ENCODE results near the gene ARMC9.
"Not testable (repeated sequence)": the region's sequence is repeated elsewhere in the genome, so short reads cannot be mapped to it uniquely, and the experiment has no call there.

ARMC9 gene

DNA sequence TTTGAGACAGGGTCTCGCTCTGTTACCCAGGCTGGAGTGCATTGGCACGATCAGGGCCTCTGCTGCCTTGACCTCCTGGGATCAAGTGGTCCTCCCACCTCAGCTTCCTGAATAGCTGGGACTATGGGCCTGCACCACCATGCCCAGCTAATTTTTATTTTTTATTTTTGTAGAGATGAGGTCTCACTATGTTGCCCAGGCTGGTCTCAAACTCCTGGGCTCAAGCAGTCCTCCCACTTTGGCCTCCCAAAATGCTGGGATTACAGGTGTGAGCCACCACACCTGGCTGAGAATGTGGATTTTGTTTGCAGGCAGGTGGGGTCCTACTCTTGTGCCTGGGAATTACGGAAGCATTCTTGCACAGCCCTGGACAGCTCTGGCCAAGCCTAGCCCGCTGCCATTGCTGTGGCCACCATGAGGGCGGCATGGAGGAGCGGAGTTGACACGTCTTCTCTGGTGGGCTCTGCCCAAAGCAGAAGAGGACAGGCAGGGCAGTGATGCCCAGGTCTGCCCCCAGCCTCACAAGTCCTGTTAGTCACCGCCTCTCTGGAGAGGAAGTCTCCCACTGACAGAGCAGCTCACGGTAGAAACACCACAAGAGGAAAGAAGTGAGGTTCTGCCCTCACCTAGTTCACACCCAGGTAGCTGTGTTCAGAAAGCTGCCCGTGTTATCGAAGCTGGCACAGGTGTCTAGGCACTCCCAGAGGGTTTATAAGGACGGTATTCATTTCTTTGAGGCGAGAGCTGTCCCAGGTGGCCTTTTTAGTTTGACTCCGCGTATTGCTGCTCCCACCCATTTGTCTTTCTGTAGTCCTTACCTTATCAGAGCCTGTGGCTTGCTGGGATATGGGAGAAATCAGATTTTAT is 46.2 kb downstream of the ARMC9 start:
- DNase-seq, result no peak

DNA sequence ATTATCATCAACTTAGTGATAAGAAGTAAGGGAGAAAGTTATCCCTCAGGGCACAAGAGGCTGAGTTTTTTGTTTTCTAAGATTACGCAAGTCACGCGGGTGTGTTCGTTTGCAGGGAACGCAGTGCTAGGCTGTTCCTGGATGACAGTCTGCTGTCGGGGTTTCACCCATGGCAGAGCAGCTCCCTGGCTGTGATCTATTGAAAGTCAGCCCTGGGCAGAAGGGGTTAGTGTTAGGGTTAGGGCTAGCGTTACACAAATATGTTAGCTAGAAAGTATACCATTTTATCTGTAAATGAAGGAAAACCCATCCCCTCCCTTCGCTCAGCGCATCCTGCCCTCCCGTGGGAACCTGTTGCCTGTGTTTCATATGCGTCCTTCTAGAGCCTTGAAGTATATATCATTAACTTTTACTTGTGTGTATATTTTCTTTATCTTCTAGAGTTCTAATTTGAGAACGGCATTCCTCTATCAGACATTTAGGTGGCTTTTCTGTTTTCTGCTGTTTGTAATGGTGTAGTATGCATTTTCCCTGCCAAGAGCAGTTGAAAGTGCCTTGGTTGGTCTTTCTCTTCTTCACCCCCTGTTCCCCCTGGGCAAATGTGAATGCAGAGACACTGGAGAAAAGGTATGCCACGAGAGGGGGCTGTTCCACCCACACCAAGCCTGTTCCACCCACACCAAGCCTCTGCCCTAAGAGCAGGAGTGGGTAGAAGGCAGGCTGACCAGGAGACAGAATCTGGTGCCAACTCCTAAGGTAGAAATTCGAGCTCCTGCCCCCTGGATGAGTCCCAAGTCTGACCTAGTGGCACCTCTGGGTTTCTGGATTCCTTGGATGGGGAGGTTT is 47.0 kb downstream of the ARMC9 start:
- no peak for DNase-seq

DNA sequence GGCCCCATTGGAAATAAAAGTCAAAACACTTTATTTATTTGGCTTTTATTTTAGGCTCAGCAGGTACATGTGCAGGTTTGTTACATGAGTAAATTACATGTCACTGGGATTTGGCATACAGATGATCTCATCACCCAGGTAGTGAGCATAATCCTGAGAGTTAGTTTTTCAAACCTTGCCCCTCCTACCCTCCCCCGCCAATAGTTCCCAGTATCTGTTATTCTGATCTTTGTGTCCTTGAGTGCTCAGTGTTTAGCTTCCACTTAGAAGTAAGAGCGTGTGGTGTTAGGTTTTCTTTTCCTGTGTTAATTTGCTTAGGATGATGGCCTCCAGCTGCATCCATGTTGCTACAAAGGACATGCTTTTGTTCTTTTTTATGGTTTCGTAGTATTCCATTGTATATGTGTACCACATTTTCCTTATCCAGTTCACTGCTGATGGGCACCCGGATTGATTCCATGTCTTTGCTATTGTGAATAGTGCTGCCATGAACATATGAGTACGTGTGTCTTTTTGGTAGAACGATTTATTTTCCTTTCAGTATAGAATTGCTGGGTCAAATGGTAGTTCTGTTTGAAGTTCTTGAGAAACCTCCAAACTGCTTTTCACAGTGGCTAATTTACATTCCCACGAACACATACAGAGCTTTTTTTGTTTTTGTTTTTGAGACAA is 47.9 kb downstream of the ARMC9 start:
- no peak for DNase-seq

DNA sequence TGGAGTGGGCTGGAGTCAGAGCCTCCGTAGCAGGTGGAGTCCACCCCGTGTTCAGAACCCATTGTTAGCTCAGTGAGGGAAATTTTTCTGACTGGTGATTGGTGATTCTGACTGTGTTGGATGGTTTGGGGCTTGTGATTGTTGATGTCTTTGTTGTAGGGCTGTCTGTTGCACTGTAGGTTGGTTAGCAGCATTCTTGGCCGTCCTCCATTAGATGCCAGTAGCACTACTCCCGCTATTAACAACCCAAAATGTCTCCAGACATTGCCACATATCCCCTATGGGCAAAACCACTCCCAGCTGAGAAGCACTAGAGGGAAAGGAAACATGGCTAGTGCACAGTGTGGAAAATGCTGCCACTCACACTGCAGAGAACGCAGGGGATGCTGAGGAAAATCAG is 51.7 kb downstream of the ARMC9 start:
- no peak for DNase-seq

DNA sequence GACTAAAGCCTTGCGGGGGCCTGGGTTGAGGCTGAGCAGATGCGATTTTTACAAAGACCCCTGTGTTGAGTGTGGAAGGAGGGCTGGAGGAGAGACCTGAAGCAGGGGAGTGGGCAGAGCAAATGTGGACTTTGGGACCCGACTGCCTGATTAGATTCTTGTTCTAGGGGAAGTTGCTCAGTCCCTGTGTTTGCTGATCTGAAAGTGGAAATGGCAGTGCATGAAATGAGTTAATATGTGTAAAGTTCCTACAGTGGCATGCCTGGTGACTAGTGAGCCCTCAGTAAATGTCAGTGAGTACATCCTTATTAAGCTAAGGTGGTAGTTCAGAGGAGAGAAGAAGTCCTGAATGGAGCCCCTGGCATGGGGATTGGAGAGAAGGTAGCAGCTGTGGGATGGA is 52.3 kb downstream of the ARMC9 start:
- DNase-seq, result no peak

DNA sequence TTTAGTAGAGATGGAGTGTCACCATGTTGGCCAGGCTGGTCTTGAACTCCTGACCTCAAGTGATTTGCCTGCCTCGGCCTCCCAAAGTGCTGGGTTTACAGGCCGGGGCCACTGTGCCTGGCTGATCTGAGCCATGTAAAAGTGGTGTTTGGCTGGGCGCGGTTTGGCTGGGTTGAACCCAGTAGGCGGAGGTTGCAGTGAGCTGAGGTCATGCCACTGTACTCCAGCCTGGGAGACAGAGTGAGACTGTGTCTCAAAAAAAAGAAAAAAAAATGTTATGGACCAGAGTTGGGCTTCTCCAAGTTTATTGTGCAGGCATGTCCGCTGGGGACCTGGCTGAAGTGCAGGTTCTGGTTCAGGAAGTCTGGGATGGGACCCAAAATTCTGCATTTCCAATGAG is 54.9 kb downstream of the ARMC9 start:
- DNase-seq, result not testable (repeated sequence)

DNA sequence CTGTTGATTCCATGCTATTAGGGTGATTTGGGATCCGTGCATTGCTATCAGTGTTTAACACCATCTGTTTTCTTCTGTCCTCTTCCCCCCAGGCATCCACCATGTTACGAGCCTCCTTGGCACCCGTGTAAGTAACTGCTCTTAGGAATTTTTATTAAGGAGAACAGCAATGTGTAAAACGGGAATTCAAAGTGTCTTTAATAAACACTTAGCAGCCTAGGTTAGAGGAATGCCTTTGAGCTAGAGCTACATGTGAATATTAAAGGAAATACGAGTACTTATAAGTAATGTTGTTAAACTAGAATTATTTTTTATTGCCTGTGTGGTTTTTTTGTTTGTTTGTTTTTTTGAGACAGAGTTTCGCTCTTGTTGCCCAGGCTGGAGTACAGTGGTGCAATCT is 58.1 kb downstream of the ARMC9 start:
- no peak for DNase-seq

DNA sequence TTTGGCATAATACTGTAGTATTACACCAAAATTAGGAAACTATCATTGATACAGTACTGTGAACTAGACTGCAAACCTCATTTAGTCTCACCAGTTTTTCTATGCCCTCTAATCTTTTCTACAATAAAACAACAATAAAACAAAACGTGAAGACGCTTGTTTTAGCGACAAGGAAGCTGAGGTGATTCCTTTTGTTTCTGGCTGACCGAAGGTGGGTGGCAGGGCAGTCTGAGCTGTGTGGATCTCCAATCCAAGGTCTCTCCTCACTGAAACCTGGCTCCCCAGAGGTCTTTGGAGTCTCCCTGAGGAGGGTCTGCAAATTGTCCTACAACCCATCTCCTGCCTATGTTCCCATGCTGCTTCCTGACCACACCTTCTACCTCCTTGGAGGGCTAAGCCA is 59.3 kb downstream of the ARMC9 start:
- DNase-seq, result no peak

DNA sequence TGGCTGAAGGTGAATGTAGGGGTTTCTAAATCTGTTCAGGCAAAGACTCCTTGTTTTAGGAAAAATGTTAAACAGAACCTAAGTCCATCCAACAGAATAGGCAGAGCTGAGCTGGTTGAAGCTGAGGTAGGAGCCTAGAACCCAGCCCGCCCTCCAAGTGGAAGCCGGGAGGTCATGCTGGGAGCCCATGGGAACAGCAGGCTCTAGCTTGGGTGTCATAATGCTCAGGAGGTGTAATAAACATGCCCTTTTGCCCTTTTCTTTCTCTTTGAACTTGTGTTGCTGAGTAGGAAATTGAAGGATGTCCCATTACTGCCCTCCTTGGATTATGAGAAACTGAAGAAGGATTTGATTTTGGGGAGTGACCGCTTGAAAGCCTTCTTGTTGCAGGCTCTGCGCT is 60.3 kb downstream of the ARMC9 start:
- DNase-seq, result no peak

DNA sequence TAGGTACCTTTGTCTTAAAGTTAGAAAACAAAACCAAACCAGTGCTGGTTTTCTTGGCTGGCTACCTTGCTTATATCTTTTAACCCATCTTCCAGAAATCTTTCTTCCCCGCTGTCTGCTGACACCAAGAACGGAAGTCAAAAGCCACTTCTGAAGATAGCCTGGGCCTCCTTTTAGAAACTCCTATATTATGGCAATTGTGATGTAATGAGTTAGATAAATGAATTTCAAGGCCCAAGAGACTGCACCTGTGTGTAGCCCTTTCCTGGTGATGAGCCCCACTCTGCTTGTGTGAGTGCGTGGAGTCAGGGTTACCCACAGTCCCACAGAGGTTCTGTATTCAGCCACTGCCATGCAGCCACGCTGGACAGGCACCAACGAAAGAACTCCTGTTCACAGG is 60.7 kb downstream of the ARMC9 start:
- DNase-seq, result no peak

DNA sequence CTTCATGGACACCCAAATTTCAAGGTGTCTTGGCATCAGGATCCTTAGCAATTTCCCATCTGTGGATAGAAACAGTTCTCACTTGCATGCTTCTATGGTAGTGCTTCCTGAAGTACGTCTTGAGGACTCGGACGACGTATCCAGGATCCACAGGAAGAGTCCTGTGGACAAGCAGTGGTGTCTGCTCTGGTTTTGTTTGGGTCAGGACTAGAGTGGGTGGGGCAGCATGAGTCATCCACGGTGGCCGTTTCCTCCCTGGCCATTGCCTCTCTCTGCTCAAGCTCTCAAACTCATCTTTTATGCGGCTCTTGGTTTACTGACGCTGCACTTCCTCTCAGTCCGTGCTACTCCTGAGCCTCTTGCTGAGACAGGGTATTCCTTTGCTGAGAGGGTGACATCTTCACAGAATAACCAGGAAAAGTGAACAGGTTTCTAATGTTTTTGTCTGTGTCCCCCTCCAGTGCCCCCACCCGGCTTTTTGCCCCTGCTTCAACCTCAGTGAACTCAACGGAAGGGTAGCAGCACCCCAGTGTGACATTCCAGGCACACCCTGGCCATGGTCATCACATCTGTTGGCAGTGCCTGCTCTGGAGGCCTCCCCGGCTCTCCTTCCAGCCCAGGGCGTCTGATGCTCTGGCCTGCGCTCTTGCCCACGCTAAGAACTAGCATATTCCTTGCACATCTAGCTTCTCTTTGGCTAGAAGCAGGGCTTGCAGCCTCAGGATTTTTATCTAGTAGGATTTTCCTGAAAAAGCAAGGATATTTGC is 62.2 kb downstream of the ARMC9 start:
- DNase-seq, result no peak

DNA sequence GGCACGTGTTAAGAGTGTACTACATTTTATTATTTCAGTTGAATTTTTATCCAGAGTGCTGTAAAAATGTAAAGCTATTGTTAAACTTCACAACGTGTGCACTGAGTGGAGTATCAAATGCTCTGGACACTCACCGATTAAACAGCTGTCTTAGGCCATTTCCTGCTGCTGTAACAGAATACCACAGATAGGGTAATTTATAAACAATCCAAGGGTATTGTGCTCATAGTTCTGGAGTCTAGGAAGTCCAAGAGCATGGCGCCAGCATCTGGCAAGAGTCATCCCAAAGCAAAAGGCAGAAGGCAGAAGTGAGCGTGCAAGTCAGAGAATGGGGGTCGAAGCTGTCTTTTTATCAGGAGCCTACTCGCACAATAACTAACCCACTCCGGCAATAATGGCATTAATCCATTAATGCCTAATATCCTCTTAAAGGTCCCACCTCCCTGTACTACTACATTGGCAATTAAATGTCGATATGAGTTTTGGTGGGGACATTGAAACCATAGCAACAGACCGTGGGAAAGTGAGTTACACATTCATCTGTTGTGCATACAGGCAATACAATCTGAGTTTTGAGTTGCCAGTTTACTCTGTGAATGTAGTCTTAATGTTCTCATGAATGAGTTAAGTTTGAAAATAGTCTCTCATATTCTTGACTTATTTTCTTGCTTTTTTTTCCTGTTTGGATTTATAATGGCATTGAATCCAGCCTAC is 64.8 kb downstream of the ARMC9 start:
- DNase-seq, result no peak

DNA sequence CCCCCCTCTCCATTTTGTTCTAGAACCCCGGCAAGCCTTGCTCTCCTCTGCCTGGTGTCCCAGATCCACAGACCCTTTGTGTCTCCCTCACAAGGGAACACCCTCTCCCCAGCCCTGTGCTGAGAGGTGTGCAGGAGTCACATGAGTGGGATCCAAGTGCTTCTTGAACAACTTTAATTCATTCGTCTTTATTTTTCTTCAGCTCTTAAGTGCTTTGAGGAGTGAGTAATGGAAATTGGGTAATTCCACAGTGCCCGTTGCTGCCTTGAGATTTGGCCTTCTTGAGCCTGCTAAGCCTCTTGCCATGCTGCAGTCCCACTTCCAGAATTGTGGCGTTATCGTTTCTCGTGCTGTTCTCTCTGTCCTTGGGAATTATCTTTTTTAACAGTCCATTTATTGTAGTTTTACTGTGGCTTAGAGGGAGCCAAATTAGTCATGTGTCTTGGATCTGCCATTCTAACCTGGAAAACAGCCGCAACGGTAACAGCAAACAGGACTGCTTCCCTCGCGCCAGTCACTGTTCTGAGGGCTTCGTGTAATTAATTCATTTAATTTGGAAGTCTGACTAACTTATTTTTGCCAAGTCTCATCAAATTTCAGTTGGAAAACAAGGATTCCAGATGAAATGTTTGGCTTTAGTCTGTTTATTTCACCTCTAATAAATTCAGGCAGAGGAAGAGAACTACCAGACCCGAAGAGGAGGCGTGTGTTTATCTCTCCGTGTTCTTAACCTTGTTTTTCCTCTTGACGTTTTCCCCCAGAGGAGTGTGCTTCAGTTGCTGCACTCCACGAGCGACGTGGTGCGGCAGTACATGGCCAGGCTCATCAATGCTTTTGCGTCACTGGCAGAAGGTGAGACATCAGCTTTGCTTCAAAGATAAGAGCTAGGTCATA is 72.0 kb downstream of the ARMC9 start:
- DNase-seq, result no peak

DNA sequence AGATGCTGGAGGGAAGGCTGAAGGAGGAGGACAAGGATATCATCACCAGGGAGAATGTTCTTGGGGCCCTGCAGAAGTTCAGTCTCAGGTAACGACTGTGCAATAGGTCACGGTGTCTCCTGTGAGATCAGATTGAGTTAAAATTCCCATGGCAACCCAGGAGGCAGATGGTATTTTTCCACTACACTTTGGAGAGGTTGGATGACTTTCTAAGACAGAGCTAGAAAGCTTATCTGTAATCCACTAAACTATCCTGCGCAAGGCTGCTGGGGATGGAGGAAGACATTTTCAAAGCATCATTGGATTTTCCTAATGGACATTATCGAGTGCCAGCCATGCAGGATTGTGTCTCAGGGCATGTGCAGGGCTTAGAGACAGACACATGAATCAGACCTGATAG is 74.6 kb downstream of the ARMC9 start:
- DNase-seq, result no peak

DNA sequence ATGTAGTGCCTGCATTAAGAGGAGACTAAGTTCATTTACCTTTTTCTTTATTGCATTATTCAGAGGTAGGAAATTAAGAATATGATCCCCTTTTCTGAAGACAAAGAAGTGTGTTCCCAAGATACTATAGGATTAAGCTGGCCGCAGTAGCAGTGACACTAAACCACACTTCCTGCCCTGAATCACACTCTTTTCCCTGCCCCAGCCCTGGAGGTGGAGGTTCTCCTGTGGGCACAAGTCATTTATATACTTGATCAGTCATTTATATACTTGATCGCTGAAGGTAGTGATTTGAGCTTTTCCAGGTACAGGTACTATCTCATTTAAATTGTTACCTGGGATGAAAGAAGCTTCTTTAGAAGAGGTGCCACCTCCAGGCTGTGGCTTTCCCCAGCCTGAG is 78.6 kb downstream of the ARMC9 start:
- no peak for DNase-seq

DNA sequence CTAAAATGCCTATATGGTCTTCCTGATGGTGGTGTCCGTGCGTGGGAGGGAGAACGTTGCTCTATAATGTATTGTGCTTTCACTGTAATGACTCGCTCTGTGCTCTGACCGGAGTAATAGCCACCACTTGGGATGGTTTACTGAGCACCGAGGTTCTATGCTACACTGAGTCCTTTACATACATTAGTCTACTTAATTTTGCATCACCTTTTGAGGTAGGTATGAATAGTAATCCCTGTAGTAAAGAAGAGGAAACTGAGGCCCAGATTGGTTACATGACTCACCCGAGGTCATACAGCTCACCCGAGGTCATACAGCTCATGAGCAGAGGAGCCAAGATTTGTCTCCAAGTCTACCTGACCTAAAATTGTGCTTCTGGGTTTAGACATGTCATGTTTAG is 79.5 kb downstream of the ARMC9 start:
- no peak for DNase-seq

DNA sequence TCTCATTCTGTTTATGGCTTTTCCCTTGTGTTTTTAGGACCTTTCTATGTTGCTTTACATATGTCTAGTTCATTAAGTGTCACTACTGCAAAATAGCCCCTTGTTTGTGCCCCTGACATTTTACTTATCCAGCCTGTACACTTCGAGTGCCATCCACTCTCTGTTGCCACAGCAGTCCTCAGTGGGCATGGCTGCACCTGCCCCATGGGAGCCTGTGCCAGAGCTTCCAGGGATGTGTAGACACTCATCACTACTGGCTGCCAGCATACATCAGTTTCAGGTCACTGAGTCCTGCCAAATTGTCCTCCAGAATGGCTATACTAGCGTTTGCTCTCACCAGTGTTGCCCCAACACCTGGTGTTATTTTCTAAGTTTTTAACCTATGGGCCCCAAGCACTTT is 80.4 kb downstream of the ARMC9 start:
- no peak for DNase-seq

DNA sequence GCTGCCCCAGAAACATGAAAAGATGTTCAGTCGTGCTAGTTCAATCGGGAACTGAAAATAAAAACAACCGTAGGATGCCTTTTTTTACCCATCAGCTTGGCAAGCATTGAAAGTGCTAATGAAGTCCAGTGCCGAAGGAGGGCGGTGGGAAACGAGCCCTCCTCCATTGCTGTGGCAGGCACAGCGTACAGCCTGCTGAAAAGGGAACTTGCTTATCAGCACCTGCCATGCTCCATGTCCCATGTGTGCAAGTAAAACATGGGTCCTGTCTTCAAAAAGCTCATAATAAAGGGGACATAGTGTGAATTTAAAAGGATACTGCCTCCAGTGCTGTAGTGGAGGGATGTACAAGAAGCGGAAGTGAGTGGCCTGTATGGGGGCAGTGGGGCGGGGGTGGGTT is 82.4 kb downstream of the ARMC9 start:
- no peak for DNase-seq

DNA sequence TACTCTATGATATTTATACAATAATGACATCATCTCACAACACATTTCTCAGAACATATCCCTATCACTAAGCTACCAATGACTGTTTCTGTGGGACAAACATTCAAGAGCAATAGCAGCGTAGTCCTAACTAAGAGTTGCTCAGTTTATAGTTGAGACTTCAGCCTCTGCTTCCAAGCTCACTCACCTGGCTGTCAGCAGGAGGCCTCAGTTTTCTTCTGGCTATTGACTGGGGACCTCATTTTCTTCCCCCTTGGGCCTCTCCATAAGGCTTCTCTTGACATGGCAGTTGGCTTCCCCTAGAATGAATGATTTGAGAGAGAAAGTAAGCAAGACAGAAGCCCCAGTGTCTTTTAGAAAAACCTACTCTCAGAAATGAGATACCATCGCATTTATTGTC is 85.9 kb downstream of the ARMC9 start:
- no peak for DNase-seq

DNA sequence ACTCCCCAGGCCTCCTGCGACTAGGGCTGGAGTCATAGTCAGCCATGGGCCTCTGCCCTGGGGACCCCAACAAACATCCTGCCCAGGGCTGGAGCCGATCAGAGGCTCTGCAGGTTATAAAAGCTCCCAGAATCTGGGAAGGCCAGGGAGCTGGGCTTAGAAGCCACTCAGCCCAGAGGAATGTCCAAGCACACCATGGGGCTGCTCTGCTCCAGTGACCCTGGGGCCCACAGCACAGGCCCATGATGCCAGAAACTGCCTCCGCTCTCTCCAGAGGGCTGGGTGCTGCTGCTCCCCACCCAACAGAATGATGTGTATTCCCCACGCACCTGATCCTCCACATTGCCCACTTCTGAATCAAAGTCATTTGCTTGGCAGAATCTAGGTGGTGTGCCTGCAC is 88.5 kb downstream of the ARMC9 start:
- DNase-seq, result no peak

DNA sequence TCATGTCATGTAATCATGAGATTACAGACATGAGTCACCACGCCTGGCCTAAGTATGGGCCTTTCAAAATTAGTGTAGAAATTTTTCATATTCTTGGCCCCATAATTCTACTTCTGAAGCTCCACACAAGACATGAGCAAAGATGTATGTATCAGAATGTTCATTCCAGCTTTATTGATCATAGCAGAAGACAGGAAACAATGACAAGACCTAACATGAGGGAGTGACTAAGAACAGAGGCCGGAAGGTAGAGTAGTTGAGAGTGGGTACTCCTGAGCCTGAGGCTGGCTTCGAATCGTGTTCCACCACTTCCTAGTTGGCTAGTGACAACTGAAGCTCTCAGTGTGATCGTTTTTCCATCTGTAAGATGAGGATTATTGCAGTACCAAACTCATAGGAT is 89.3 kb downstream of the ARMC9 start:
- DNase-seq, result no peak
